NCI-H460 (cell line): ENCODE data around the gene HSD17B2. TPM values are rescaled to one million over a fixed set of nuclear protein-coding genes. Genes with fewer than 3 reads are reported as not detected.

Experiments
- DNase-seq: peaks from one replicate; pipeline ENCODE4 v3.0.0-alpha.2; 2016; ENCODE audit warnings: low read depth; ENCODE audit errors: extremely low read depth
- total RNA-seq: library from RNA; depleted of rRNA; stranded (reverse); fragments of >200 nt; shearing (Covaris generic); gene quantifications from 2 replicates; pipeline ENCODE4 v1.2.3, GENCODE V29; 2014

Gene HSD17B2
- total RNA-seq, 1 experiment from 2014 or later: not detected

DNA sequence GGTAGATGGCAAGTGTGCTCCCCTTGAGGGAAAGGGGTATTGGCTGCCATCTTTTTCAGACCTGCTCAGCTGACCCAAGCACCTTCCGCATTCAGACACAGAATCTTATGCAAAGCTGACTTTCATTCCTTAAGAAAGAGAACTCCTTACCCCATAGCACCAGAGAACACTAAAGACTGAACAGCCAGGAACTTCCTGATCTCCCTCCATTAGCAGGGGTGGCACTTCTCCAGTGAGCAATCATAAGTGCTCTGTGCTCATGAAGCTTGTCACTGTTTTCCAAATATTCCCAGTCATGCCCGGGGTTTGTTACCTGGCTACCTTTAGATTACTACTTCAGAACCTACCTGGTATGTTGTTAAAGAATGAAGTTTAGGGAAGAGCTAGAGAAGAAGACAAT, 11.9 kb downstream of the HSD17B2 start:
- DNase-seq: no peak

DNA sequence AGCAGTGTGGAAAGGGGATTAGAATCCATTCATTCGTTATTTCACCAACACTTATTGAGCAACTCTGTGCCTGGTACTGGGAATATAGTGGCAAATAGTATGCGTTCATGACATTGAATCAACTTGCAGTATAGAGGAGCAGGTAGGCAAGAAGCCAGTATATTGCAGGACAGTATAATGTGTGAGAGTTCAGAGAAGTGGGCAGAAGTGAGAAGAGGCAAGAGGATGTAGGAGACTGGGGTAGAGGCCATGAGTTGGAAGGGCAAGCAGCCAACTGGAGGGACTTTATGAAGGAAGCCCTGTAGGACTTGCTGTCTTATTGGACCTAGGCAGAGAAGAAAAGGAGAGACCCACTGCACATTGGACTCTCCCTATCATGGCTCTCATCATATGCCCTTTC, 12.3 kb downstream of the HSD17B2 start:
- DNase-seq: no peak

DNA sequence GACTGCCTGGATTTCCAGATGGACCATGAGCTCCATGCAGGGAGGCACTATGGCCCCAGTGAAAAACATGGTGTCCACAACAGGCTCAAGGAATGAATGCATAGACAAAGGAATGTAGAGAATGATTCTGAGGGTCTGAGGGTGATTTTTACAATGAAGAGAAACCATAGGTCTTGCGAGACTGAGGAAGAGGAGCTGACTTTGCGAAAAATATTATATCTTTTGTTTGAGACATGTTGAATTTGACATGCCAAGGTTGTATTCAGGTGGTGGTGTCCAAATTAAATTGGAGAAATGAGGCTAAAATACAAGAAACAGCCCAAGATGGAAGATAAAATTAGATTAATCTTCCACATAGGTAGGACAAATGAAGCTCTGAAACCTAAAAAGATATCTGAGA, 12.7 kb downstream of the HSD17B2 start:
- no peak for DNase-seq

DNA sequence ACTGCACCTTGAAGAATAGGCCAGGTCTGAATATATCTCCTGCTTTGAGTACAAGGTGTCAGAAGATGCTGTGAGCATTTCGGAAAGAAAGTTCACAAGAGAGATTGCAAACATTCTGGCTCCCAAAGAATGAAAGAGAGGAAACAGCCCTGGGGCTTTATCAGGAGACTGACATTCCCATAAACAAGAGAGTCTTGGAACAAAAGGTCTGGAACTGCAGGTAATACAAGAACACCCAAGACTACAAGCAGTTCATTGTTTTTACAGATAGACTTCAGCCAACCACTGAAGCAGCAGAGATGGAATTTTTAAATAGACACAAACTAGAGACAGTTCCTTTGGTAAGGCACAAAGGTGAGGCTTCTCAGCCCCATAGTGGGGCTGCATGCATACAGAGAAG, 14.4 kb downstream of the HSD17B2 start:
- DNase-seq: no peak

DNA sequence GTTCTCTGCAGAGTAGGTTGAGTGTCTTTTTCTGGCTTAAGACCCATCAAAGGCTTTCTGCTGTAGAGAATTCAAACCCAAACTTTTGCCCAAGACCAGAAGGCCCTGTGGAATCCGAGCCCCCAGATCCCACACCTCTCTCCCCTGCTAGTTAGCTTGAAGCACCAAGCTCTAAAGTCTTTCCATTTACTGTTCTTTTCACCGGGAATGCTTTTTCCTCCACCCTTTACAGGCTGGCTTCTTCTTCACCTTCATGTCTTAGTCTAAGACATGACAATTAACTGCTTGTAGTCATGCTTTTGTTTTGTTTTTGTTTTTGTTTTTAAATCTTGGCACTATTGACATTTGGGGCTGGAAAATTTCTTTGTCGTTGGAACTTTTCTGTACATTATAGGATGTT, 15.5 kb downstream of the HSD17B2 start:
- DNase-seq: no peak

DNA sequence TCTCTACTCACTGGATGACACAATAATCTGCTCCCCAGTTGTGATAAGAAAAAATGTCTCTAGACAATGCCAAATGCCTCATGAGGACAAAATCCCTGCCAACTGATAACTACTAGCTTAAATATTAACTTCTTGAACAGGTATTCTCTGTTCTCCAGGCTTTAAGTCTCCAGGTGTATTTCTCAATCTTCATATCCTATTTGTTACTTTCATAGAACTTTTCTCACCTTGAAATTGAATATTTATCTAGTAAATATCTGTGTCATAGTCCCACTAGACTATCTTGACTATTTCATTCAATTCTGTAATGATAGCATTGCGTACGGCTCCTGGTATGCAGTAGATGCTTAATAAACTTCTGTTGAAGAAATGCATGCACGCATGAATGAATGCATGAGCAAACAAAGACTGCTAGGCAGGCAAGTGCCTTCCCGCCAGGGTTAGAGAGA, 15.9 kb downstream of the HSD17B2 start:
- DNase-seq: no peak

DNA sequence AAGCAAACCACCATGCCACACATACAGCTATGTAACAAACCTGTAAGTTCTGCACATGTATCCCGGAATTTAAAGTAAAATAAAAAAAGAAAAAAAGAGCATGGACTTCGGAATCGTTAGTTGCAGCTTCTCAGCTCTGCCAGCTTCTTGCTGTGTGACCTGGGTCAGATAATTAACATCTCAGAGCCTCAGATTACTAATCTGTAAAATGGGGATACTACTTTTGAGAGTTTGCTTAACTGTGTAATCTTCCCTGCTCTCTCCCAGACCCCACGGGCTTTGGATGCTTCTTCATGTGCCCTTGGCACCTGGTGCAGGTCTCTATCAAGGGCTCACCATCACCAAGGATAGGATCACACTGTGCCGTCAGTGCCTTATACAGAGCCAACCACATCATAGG, 16.6 kb downstream of the HSD17B2 start:
- DNase-seq: no peak

DNA sequence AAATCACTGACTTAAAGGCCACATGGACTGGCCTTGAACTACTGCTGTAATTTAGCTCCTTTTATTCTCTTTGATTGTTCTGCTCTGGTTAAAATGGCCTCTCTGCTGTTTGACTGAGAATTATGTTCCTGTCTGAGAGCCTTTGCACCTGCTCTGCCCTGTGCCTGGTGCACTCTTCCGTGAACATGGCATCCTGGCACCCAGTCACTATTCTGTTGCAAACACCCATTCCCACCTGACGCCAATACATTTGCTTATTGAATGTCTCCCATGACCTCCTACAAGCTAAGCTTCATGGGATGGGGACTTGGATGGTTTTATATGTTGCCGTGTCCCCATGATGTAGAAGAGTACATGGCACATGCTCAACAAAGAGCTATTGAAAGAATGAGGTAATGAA, 20.1 kb downstream of the HSD17B2 start:
- DNase-seq: no peak

DNA sequence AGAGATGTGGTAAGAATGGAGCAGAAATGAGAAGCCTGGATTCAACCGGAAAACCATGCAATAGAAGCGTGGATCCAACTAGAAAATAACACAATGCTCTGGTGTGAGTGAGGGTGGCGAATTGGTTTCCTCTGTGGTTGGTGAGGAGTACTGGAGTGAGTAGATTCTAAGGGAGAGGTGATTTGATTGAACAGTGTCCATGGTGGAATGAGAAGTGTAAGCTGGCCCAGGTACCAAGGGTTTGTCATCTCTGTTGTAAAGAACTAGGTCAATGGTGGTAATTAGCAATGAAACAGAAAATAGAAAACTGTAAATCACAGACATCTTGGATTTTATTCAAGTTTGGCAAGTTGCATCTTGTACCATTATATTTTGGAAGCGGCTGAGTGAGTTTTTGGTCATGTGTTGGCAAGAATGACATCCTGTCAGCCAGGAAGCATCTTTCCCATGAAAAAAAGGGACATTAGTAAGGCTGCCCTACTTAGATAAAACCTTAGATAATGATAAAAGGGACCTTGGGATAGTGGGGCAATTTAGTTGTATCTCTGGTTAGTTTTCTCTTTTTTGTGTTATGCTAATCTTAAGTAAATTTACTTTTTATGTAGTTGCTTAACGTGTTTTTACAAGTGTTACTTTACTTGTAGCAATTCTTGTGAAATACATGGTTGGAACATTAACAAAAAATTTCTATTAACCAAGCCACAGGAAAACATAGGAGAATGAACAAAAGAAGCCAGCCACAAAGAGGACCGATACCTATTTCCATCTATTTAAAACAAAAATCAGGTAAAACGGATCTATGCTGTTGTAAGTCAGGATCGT, 20.9 kb downstream of the HSD17B2 start:
- no peak for DNase-seq

DNA sequence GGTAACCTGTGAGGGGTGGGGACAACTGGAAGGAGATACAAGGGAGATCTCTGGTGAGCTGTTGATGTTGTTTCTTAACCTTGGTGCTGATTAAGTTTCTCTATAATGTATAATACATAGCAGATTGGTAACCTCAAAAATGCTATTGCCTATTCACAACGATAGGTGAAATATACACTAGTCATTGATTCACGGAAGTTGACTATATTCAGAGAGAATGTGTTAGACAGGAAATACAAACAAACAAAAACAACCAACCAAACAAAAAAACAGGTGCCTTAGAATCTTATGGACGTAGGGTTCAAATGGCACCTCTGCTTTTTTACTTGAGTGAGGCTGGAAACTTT, 21.5 kb downstream of the HSD17B2 start:
- DNase-seq: no peak

DNA sequence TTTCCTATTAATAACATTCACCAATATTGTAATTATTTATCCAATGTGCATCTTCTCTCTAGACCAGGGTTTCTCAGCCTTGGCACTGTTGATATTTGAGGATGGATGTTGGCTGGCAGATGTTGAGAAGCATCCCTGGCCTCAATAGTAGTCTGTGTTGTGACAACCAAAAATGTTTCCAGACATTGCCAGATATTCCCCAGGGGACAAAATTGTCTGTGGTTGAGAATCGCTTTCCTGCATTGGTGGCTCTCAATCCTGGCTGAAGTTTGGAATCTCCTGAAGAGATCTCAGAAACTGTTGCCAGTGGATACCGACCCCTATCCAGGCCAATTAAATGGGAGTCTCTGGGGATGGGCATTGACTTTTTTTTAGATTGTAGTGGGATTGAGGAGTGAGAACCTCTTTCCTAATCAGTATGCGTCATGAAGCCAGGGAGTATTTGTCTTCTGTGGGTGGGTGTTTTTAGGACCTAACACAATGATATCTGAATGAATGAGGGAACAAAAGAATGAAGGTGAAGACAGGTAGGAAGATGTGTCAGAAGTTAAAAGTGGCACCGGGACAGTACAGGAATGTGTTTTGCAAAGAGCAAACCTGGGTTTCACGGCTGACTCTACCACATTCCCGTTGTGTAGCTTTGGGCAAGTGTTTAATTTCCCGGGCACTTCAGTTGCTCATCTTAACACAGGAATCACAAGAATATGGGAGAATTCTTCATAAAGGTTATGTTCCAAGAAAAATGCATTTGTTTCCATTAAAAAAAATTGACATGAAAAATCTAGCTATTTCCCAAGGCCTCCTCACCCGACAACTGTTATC, 24.3 kb downstream of the HSD17B2 start:
- no peak for DNase-seq

DNA sequence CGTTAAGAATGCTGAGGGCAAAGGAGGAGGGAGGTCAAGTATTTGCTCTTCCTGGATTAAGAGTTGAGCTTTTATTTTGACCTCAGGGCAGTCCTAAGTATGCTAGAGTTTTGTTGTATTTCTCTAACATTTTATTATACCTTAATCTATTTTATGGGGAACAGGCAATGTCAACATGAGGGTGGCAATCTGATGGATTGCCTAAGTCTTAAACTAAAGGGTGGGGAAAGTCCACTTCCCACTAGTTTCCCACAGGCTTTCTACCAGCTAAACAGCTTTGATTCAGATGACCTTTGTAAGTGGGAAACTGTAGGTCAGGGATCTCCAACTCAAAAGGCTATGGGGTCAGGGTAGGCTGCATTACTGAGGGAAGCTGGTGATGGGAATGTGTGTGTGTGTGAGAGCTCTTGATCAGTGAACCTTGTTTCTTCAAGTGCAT, 24.9 kb downstream of the HSD17B2 start:
- no peak for DNase-seq

DNA sequence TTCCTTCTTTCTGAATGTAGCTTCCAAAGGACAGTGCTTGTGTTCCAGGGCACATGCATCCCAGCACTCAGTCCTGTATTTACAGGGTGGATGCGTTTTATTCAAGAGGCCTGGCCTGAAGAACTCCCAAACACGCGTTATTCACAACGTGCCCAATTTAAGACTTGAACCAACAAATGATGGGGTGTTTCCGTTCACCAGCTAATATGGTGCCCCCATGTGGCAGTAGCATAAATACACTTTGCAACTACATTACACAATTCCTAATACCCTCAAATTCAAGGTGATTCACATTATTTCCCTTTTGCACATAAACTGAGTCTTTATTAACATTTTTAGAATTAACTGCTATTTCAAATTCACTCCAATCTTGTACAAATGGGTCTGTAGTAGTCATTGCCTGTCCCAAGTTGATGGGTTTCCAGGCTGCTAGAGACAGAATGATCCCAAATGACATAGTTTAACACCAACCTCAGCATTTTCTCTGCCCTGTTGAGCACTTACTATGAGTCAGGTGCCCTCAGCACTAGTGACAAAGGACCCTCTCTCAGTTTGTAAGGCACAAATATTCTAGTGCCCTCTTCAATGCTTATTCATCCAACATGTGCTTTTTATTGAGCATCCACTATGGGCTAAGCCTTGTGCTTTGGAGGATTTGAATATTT, 26.9 kb downstream of the HSD17B2 start:
- DNase-seq: peak; percentile 8

DNA sequence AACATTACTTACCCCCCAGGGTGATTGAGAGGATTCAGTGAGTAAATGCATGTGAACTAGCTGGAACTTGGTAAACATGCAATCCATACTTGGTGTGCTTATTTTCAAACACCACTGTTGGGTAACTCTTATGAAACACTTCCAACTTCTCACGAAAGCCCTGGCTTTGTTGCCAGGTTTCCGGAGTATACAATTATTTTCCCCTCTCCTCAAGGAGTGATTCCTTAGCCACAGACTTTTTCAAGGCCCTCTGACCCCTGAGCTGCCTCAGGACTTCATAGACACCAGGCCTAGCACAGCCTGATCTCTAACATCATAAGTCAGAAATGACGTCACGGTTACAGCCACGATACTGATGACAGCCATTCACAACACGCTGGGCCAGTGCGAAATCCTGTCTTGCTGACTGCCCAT, 27.6 kb downstream of the HSD17B2 start:
- DNase-seq: no peak

DNA sequence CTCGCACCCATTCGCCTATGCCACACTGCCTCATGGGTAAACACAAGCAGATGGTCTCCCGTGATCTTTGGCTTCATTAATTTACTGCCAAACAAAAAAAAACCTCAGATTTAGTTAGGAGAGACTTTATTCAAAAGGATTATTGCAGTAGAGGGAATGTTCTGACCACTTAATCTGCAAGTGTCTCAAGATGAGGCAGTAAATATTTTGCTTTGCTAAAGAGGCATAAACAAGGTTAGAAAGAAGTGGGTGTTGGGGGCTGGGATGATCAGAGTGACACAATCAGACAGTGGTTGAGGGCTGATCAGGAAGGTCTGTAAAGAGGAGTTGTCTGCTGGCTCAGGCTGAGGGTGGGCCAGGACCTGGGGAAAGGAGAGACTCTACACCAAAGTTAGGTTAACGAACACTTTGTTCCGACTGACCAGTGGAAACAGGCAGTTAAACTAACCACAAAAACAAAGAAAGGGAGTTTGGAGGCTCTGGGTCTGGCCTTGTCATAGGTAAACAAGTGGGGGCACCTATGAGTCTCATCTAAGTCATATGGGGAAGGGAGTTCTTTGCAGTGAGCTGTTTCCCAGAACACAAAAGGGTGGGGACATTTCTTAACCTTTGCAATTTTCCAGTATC, 28.5 kb downstream of the HSD17B2 start:
- no peak for DNase-seq

DNA sequence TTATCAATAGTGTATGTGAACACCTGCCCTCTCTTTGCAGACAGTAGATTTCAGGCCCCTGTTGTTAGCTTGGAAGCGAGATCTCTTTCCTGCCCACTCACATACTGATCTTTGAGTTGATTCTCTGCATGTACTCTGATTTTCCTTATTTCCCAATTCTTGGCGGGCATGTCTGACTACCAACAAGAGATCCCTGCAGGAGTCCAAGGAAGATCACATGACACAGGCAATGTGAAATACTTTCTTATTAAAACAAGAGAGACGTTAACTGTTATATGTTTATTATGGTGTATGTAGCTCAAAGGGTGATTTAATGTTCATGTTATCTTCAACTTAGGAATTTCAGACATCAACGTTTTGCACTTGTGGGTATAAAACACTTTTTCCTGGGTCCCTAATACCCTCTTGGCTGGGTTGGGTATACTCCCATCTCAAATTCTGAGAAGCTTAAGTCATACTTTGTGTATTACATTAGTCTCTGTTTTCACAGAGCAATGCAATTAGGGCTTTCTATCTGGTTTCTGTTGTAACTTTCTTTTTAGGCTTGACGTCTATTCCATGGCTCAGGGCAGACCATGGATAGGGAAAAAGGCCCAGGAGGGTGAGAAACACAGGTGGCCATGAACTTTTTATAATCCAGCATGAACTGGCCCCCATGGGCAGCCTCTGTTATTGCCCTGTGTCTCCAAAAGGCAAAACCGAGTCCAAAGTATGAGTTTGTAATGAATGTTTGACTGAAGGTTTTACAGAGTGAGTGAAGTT, 32.2 kb downstream of the HSD17B2 start:
- DNase-seq: no peak

DNA sequence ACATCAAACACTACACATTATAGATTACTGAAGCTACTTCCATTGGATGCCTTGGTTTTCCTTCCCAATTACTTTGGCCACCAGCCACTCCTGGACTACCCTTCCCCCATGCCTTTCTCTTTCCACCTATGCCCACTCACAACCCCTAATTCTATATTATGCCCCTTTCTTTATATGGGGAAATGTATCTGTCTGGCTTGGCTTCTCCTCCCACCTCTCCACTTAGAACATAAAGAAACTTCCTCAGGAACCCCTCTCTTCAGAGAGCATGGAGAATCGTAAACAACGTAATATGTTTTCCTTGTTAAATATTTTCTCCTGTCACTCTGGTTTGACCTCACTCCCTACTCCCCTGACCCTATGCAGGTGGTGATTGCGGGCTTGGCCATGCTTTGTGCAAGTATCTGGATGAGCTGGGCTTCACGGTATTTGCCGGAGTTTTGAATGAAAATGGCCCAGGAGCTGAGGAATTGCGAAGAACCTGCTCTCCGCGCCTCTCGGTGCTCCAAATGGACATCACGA, 32.8 kb downstream of the HSD17B2 start:
- DNase-seq: no peak

DNA sequence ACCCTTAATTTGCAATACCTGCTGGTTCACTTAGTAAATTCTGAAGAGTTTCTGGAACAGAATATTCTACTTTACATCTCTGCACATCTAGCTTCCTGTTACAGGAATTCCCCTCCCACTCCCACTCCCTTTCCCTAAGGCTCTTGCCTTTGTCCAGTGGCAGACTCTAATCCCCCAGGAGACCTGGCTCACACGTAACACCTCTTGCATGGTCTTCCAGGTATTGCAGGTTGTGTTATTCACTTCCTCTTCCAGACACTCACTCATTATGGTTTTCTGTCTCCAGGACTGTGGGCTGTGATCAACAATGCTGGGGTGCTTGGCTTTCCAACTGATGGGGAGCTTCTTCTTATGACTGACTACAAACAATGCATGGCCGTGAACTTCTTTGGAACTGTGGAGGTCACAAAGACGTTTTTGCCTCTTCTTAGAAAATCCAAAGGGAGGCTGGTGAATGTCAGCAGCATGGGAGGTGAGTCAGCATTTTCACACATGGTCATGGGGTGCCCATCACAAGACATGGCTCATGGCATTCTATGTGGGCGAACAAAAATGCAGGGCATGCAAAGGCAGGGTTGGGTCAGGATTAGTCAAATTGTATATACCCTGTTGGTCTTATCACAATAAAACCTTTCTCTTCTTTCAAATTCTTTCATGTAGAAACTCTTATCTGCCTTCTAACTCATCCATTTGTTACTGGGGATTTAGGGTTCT, 35.8 kb downstream of the HSD17B2 start:
- peak; percentile 8 for DNase-seq

DNA sequence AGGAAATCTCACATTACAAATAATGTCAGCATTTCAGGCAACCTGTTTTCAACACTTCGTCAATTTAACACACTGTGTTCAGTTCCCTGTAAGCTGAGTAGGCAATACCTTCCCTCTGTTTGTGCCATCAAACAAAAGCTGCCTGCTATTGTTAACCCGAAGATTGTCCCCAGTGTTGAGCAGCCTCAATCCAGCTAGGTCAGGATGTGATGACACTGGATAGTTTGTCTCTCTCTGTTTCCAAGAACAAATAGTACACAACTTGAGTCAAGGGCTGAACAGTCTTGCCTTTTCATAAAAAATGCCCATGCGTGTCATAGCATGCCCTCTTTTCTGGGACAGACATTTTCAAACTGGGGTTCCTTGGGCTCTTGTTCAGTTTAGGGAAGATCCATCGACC, 36.4 kb downstream of the HSD17B2 start:
- no peak for DNase-seq
